ENCODE data around the gene ST6GALNAC3. TPM values are rescaled to one million over a fixed set of nuclear protein-coding genes. Genes with fewer than 3 reads are reported as not detected.

The ST6GALNAC3 gene
- total RNA-seq (2022; extraction: Qiagen RNA extraction), result 0.21 to 1.1 TPM (median 0.64 TPM) in 5 replicates

GRCh38 chr1:76074321-76075187, at the start of gene ST6GALNAC3:
ST6GALNAC3 (plus strand) TSS chr1:76074746.

Other genes starting within 250 kb of the ST6GALNAC3 start
- gene ASB17, start 142.3 kb upstream of the ST6GALNAC3 start, total RNA-seq (2022; extraction: Qiagen RNA extraction), result not detected in 5 replicates